SK-N-MC (cell line): ENCODE data around the gene DNHD1.

Experiments
- EZH2 ChIP-seq: fragments of 200-600 bp; sonication (generic); IDR thresholded peaks from one replicate; pipeline ENCODE4 v1.6.1; 2017; ENCODE audit warnings: antibody characterized with exemption
- FOXP2 ChIP-seq: optimal IDR thresholded peaks from 2 replicates; pipeline ENCODE3; 2011; ENCODE audit warnings: mild to moderate bottlenecking, moderate library complexity; ENCODE audit not compliant: insufficient read depth; ENCODE audit errors: extremely low read length, control extremely low read depth
- POLR2AphosphoS5 ChIP-seq: IDR thresholded peaks from 2 replicates; pipeline ENCODE4 v1.6.1; 2012; ENCODE audit warnings: mild to moderate bottlenecking, low read depth, low read length, borderline replicate concordance

GRCh38 chr11:6475936-6476335 lies 21.1 kb upstream of the DNHD1 start:
- TF ChIP-seq EZH2: no peak
- TF ChIP-seq POLR2AphosphoS5: no peak; the same call in 1 of the 2 replicates
- no peak for TF ChIP-seq FOXP2
